ENCODE results near the gene CD5L.

Gene CD5L

DNA sequence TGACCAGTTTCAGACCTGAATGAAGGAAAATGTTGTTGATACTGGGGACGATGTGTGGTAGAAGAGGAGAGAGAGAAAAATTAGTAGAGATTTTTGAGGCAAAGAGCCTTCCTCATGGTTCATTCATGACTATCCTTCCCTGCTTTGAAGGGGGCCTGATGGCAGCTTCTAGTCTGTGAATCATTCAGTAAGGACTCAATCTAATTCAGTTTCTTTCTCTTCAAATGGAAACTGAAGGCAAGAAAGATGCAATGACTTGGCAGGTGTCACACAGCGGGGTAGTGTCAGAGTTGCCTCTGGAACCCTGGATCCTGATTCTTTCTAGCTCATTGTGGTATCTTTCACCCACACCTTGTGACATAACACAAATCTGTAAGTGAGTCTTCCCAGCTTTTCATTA lies 14.9 kb upstream of the CD5L start:
- TF ChIP-seq ZFX (IDR thresholded peaks at IDR 0.05) = no peak
- TF ChIP-seq, protein P1, sequence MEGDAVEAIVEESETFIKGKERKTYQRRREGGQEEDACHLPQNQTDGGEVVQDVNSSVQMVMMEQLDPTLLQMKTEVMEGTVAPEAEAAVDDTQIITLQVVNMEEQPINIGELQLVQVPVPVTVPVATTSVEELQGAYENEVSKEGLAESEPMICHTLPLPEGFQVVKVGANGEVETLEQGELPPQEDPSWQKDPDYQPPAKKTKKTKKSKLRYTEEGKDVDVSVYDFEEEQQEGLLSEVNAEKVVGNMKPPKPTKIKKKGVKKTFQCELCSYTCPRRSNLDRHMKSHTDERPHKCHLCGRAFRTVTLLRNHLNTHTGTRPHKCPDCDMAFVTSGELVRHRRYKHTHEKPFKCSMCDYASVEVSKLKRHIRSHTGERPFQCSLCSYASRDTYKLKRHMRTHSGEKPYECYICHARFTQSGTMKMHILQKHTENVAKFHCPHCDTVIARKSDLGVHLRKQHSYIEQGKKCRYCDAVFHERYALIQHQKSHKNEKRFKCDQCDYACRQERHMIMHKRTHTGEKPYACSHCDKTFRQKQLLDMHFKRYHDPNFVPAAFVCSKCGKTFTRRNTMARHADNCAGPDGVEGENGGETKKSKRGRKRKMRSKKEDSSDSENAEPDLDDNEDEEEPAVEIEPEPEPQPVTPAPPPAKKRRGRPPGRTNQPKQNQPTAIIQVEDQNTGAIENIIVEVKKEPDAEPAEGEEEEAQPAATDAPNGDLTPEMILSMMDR (conservative IDR thresholded peaks at IDR 0.05) = no peak
- no peak overlapping the region for H3K27ac ChIP-seq

DNA sequence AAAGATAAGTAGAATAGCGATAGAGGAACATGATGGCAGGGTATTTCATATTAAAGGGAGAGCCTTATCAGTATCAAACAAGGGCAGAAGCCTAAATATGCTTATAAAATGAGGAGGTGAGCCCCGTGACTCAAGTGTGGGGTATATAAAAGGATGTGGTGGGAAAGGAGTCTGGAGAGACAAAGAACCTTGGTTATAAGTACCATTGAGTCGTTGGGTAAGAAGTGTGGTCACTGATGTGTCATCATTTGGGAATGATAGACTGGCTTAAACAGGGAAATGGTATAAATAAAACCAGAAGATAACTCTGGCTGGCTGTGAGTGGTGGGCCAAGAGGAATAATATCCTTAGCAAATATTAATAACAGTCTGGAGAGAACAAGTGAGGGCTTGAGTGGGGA lies 10.9 kb upstream of the CD5L start:
- TF ChIP-seq ZFX (IDR thresholded peaks at IDR 0.05) = no peak
- TF ChIP-seq, protein P1 (conservative IDR thresholded peaks at IDR 0.05) = no peak
- H3K27ac ChIP-seq = no peak overlapping the region

DNA sequence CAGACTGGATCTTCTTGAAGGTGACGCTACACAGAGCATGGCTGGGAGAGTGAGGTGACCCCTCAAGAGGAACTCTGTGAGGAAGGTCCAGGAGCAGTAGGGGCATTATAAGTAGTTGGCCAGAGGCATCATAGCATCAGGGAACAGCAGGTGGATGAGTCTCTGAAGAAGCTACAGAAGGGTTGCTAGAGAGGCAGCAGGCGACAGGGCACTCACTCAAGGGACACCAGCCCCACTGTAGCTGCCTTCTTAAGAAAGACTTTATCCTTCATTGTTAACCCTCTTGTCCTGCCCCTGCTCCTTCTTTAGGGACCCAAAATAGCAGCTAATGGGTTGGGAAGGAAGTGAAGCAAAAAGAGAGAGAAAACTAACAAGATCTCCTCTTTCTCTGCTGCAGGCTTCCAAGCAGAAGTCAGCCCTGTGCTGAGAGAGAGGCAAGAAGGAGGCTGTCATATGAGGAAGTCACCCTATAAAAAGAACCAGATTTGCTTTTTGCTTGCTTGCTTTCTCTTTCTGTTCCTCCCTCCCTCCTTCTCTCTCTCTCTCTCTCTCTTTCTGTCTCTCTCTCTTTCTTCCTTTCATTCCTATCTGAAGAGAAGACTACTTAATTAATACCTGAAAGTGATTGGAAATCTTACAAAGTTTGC lies 7.7 kb upstream of the CD5L start:
- H3K27ac ChIP-seq = no peak overlapping the region
- TF ChIP-seq, protein P1 (conservative IDR thresholded peaks at IDR 0.05) = no peak
- TF ChIP-seq ZFX (IDR thresholded peaks at IDR 0.05) = no peak

DNA sequence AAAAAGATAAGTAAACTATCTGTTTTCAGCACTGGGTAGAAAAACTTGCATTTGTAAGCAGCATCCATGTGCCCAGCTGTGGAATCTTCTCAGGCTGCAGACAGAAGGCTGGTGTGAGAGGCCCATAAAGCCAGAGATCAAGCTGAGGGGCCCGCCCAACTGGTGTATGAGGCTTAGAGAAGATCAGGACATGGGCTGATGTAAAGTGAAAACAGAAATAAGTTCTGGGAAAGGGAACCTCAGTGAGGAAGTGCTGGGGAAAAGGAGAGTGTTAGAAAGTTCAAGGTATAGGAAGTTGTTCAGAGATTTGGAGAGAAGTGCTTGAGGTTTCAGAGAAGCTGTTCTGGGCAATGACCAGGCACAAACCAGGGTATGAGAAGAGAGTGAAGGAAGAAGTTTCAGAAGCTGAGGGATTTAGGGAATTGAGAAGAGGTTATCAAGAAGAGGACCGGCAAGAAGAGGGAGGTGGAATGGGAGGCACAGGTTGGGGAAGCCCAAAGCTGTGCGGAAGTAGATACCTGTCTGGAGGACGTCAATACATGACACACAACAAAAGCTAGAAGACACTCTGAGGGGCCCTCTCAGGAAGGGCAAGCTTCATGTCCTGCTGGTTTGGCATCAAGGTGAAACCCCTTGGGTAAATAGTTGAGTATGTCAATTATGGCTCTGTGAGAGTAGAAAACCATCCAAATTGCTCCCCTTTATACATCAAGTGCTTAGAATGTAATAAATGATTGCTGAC lies 2.7 kb upstream of the CD5L start:
- no peak for TF ChIP-seq ZFX (IDR thresholded peaks at IDR 0.05)
- TF ChIP-seq, protein P1 (conservative IDR thresholded peaks at IDR 0.05) = no peak
- H3K27ac ChIP-seq = no peak overlapping the region

DNA sequence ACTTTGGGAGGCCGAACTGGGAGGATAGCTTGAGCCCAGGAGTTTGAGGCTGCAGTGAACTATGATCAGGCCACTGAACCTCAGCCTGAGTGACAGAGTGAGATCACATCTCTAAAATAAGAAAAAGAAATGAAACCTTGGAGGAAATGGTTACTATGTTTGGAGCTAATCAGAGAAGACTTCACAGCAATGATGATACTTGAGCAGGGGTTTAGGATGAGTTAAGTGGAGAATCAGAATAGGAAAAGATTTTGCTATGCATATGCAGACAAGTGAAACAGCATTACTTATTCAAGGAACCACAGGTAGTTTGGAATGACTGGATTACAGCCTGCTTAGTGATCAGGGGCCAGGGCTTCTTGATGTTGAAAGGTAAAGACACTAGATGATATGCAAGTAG lies 1.3 kb upstream of the CD5L start:
- H3K27ac ChIP-seq = no peak overlapping the region
- TF ChIP-seq, protein P1 (conservative IDR thresholded peaks at IDR 0.05) = no peak
- TF ChIP-seq ZFX (IDR thresholded peaks at IDR 0.05) = no peak

DNA sequence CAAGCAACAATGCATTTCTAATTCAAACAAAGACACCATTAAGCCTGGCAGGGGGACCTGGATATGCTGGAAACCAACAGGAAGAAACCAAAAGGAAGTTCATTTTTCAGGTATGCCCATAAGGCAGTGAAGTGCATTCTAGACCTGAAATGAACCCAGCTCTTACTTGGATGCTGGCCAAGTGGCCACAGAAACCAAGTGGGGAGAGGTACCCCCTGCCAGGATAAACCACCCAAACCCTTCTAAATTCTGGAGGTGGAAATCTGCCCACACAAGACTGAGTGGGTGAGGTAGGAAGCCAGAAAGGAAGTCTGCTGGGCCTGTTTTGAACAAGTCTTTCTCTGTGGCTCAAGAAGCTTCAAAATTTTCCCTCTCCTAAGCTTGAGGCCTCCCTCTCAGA lies 2.6 kb downstream of the CD5L start:
- TF ChIP-seq, protein P1 (conservative IDR thresholded peaks at IDR 0.05) = no peak
- TF ChIP-seq ZFX (IDR thresholded peaks at IDR 0.05) = no peak
- H3K27ac ChIP-seq = no peak overlapping the region

DNA sequence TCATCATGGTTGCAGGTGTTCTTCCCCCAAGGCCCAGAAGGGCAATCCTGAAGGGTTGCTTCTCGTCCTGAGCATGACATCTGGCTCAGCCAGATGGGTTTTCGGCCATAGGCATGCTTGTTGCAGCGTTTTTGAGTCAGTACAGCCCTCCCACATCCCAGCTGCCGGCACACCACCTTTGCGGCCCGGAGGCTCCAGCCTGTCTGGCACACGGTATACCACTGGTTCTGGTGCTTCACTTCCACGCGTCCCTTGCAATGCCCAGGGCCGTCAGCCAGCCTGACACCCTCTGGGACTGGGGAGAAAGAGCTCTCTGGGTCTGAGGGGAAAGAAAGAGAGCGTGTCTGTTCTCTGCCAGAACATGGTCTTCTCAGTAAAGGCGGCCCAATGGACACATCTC lies 7.2 kb downstream of the CD5L start:
- TF ChIP-seq, protein P1 (conservative IDR thresholded peaks at IDR 0.05) = no peak
- no peak for TF ChIP-seq ZFX (IDR thresholded peaks at IDR 0.05)
- H3K27ac ChIP-seq = no peak overlapping the region
